ENCODE data around the gene FBN1.

FBN1 gene

DNA sequence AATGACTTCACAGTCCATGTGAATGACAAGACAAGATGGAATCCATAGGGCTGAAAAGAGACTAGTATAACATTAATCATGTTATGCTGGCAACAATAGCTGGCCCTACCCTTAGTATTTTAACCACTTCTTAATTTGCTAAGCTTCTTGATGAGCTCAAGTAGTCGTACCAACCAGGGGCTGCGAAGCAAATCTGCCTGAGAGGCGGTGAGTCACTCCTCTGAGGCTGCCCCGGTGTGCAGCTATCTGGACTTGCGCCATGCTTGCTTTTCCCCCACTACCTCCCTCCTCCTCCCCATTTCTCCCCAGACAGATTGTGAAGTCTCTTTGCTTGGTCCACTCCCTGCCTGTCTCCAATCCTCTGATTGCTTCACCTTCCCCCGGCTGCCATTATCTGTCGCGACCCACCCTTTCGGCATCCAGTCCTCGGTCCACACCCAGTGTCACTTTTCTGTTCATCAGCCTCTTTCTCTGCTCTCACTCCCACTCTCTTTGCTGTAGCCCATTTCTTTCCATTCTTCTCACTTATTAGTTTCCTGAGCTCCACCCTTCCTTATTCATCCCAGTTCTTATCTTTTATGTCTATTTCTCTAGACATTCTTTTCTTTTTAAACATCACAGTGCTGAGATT, 271.6 kb downstream of the FBN1 start:
- Histone ChIP-seq H3K4me3 (ENCODE audit: extremely low read depth, insufficient read depth, low read length, poor library complexity, severe bottlenecking) (no peak overlapping the region), H3K9me3 (ENCODE audit: control insufficient read depth, low read length) (peaks cover 8% of the 10 kb centered on the region), H3K27ac (ENCODE audit: low read depth, low read length, severe bottlenecking) (no peak overlapping the region), H3K36me3 (ENCODE audit: control insufficient read depth, insufficient read depth, low read length) (no peaks in the 10 kb centered on the region), H3K4me1 (ENCODE audit: control insufficient read depth, insufficient read depth, low read length, poor library complexity, severe bottlenecking) (no peaks in the 10 kb centered on the region)
- WGBS, 2 experiments (ENCODE audit: insufficient coverage in 2 of 2): 90 to 93% methylated on average over 8 to 10 of the region's 10 CpGs

DNA sequence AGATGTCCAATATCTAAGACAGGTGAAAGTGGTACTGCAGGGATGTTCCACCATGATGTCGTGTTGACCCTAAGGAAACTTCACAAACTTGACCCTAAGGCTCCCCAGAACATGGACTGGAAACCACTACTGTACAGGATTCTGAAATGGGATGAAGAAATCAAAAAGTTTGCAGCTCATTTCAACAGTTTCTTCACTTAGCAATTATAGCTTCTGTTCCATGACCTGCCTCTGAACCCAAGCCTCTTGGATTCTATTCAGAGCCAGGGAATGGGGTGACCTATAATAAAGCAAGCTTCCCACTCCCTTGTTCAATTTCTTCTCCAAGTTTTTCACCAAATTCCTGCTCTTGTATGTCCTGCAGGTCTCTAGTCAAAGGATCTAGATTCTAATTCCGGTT, 273.5 kb downstream of the FBN1 start:
- no peak overlapping the region for H3K27ac ChIP-seq (ENCODE audit: low read depth, low read length, severe bottlenecking)
- 83 to 86% methylated on average over 1 of the region's 2 CpGs for WGBS, 2 experiments (ENCODE audit: insufficient coverage in 2 of 2)

GRCh38 chr15:48371550-48371949, 274.0 kb downstream of the FBN1 start:
- H3K27ac ChIP-seq (ENCODE audit: low read depth, low read length, severe bottlenecking): no peak overlapping the region
- no peak overlapping the region for H3K4me3 ChIP-seq (ENCODE audit: extremely low read depth, insufficient read depth, low read length, poor library complexity, severe bottlenecking)
- 67 to 100% methylated on average over 1 of the region's 2 CpGs for WGBS, 2 experiments (ENCODE audit: insufficient coverage in 2 of 2)
- H3K36me3 ChIP-seq (ENCODE audit: control insufficient read depth, insufficient read depth, low read length): no peaks in the 10 kb centered on the region
- no peaks in the 10 kb centered on the region for H3K9me3 ChIP-seq (ENCODE audit: control insufficient read depth, low read length)
- no peaks in the 10 kb centered on the region for H3K4me1 ChIP-seq (ENCODE audit: control insufficient read depth, insufficient read depth, low read length, poor library complexity, severe bottlenecking)

More for the DNA sequence above, 273.5 kb downstream of the FBN1 start:
- H3K4me1 ChIP-seq (ENCODE audit: control insufficient read depth, insufficient read depth, low read length, poor library complexity, severe bottlenecking): no peaks in the 10 kb centered on the region
- no peak overlapping the region for H3K4me3 ChIP-seq (ENCODE audit: extremely low read depth, insufficient read depth, low read length, poor library complexity, severe bottlenecking)
- no peaks in the 10 kb centered on the region for H3K36me3 ChIP-seq (ENCODE audit: control insufficient read depth, insufficient read depth, low read length)
- no peaks in the 10 kb centered on the region for H3K9me3 ChIP-seq (ENCODE audit: control insufficient read depth, low read length)

GRCh38 chr15:48370460-48370859, 275.0 kb downstream of the FBN1 start:
- H3K4me1 ChIP-seq (ENCODE audit: control insufficient read depth, insufficient read depth, low read length, poor library complexity, severe bottlenecking): no peaks in the 10 kb centered on the region
- 80% methylated on average over 1 of the region's 3 CpGs; no CpG with 5 or more reads in 1 of the 2 experiments for WGBS, 2 experiments (ENCODE audit: insufficient coverage in 2 of 2)
- H3K4me3 ChIP-seq (ENCODE audit: extremely low read depth, insufficient read depth, low read length, poor library complexity, severe bottlenecking): no peak overlapping the region

GRCh38 chr15:48367483-48367882, 278.0 kb downstream of the FBN1 start:
- Histone ChIP-seq H3K4me1 (ENCODE audit: control insufficient read depth, insufficient read depth, low read length, poor library complexity, severe bottlenecking) (no peaks in the 10 kb centered on the region), H3K36me3 (ENCODE audit: control insufficient read depth, insufficient read depth, low read length) (no peaks in the 10 kb centered on the region), H3K9me3 (ENCODE audit: control insufficient read depth, low read length) (no peaks in the 10 kb centered on the region), H3K4me3 (ENCODE audit: extremely low read depth, insufficient read depth, low read length, poor library complexity, severe bottlenecking) (no peak overlapping the region), H3K27ac (ENCODE audit: low read depth, low read length, severe bottlenecking) (no peak overlapping the region)
- 77 to 94% methylated on average over 2 of the region's 3 CpGs for WGBS, 2 experiments (ENCODE audit: insufficient coverage in 2 of 2)

More at GRCh38 chr15:48370460-48370859, 275.0 kb downstream of the FBN1 start:
- no peaks in the 10 kb centered on the region for H3K9me3 ChIP-seq (ENCODE audit: control insufficient read depth, low read length)
- no peaks in the 10 kb centered on the region for H3K36me3 ChIP-seq (ENCODE audit: control insufficient read depth, insufficient read depth, low read length)
- H3K27ac ChIP-seq (ENCODE audit: low read depth, low read length, severe bottlenecking): no peak overlapping the region

GRCh38 chr15:48366584-48367312, 278.8 kb downstream of the FBN1 start:
- H3K4me3 ChIP-seq (ENCODE audit: extremely low read depth, insufficient read depth, low read length, poor library complexity, severe bottlenecking): no peak overlapping the region
- WGBS, 2 experiments (ENCODE audit: insufficient coverage in 2 of 2): 84 to 100% methylated on average over 2 of the region's 4 CpGs
- no peak overlapping the region for H3K27ac ChIP-seq (ENCODE audit: low read depth, low read length, severe bottlenecking)

DNA sequence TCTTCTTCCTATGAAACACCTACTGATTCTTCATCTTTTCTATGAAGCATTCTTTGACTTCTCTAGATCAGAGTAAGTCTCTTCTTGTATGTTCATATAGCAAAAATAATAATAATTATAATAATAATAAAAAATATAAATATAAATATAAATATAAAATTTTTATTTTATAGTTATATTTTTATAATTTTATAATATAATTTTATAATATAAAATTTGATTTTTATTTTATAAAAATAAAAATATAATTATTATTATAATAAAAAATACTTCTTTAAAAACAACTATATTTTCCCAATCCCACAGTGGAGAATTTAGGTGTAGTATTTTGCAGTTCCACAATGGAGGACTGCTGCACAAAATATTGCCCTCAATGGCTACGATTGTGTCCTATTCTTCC, 279.9 kb downstream of the FBN1 start:
- Histone ChIP-seq H3K4me3 (ENCODE audit: extremely low read depth, insufficient read depth, low read length, poor library complexity, severe bottlenecking) (no peak overlapping the region), H3K27ac (ENCODE audit: low read depth, low read length, severe bottlenecking) (no peak overlapping the region), H3K9me3 (ENCODE audit: control insufficient read depth, low read length) (peaks cover 4% of the 10 kb centered on the region), H3K4me1 (ENCODE audit: control insufficient read depth, insufficient read depth, low read length, poor library complexity, severe bottlenecking) (no peaks in the 10 kb centered on the region), H3K36me3 (ENCODE audit: control insufficient read depth, insufficient read depth, low read length) (no peaks in the 10 kb centered on the region)
- no CpG with 5 or more reads among the region's 1 CpG for WGBS, 2 experiments (ENCODE audit: insufficient coverage in 2 of 2)

More at GRCh38 chr15:48366584-48367312, 278.8 kb downstream of the FBN1 start:
- H3K36me3 ChIP-seq (ENCODE audit: control insufficient read depth, insufficient read depth, low read length): no peaks in the 10 kb centered on the region
- no peaks in the 10 kb centered on the region for H3K4me1 ChIP-seq (ENCODE audit: control insufficient read depth, insufficient read depth, low read length, poor library complexity, severe bottlenecking)
- peaks cover under 1% of the 10 kb centered on the region for H3K9me3 ChIP-seq (ENCODE audit: control insufficient read depth, low read length)

- Histone ChIP-seq H3K4me1 (ENCODE audit: control insufficient read depth, insufficient read depth, low read length, poor library complexity, severe bottlenecking) (peaks cover 8% of the 10 kb centered on the region), H3K27ac (ENCODE audit: low read depth, low read length, severe bottlenecking) (no peak overlapping the region), H3K9me3 (ENCODE audit: control insufficient read depth, low read length) (peaks cover 4% of the 10 kb centered on the region), H3K4me3 (ENCODE audit: extremely low read depth, insufficient read depth, low read length, poor library complexity, severe bottlenecking) (no peak overlapping the region), H3K36me3 (ENCODE audit: control insufficient read depth, insufficient read depth, low read length) (no peaks in the 10 kb centered on the region)
- WGBS, 2 experiments (ENCODE audit: insufficient coverage in 2 of 2): 61 to 69% methylated on average over 3 to 4 of the region's 5 CpGs
Measured at GRCh38 chr15:48363474-48363873, 282.0 kb downstream of the FBN1 start.

DNA sequence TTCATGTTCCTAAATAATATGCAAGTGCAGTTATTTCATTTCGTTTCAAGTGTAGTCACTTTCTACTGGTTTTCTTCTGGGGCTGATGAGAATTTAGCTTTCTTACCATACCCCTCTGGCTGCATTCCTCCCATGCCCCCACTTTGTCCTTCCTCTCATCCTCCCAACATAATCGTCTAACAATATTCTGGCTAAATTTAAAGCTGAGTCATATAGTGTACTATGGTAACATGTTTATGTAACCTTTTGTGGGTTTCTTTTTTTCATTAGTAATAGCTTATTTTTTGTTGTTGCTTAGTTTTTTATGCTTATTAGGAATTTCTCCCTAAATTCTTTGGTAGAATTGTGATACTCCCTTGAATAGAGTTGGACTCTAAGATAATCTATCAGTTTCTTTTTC, 283.8 kb downstream of the FBN1 start:
- no peak overlapping the region for H3K4me3 ChIP-seq (ENCODE audit: extremely low read depth, insufficient read depth, low read length, poor library complexity, severe bottlenecking)
- no peaks in the 10 kb centered on the region for H3K36me3 ChIP-seq (ENCODE audit: control insufficient read depth, insufficient read depth, low read length)
- peaks cover 11% of the 10 kb centered on the region for H3K4me1 ChIP-seq (ENCODE audit: control insufficient read depth, insufficient read depth, low read length, poor library complexity, severe bottlenecking)
- no CpG with 5 or more reads among the region's 2 CpGs for WGBS, 2 experiments (ENCODE audit: insufficient coverage in 2 of 2)
- H3K9me3 ChIP-seq (ENCODE audit: control insufficient read depth, low read length): peaks cover 4% of the 10 kb centered on the region
- H3K27ac ChIP-seq (ENCODE audit: low read depth, low read length, severe bottlenecking): no peak overlapping the region

GRCh38 chr15:48360841-48361240, 284.7 kb downstream of the FBN1 start:
- Histone ChIP-seq H3K9me3 (ENCODE audit: control insufficient read depth, low read length) (peaks cover 4% of the 10 kb centered on the region), H3K36me3 (ENCODE audit: control insufficient read depth, insufficient read depth, low read length) (no peaks in the 10 kb centered on the region), H3K27ac (ENCODE audit: low read depth, low read length, severe bottlenecking) (no peak overlapping the region), H3K4me1 (ENCODE audit: control insufficient read depth, insufficient read depth, low read length, poor library complexity, severe bottlenecking) (peaks cover 11% of the 10 kb centered on the region), H3K4me3 (ENCODE audit: extremely low read depth, insufficient read depth, low read length, poor library complexity, severe bottlenecking) (no peak overlapping the region)
- WGBS, 2 experiments (ENCODE audit: insufficient coverage in 2 of 2): no CpG with 5 or more reads among the region's 2 CpGs
